GM12875 (cell line): ENCODE measurements around the gene H19.

Experiments used
- H3K4me3 ChIP-seq: one replicate; pipeline ENCODE4 v1.5.1; 2011; ENCODE audit warnings: low read depth, low read length, control low read depth
- TF ChIP-seq, protein P1 (sequence below): IDR thresholded peaks from 2 replicates; pipeline ENCODE4 v1.5.1; 2011; ENCODE audit warnings: low read depth, mild to moderate bottlenecking, control low read depth, inconsistent platforms, low read length, moderate library complexity, borderline replicate concordance; ENCODE audit not compliant: insufficient read depth

Gene H19

DNA sequence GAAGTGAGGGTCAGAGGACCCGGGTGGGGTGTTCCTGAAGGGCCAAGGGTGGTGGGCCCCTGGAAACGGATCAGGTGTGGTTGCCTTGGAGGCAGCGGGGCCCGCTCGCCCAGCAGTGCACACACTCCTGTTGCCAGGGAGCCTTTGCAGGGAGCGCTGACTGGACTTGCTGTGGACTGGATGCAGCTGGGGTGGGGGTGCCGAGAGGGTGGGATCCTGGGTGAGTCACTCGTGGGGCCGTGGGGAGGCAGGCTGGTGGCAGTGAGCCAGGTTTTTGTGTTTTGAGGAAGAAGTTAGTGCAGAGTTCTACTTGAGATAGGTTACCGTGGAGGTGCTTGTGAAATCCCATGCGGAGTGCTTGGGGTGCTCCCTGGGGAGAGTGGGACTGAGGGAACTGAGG is 49.3 kb downstream of the H19 start:
- no peak overlapping the region for H3K4me3 ChIP-seq
- TF ChIP-seq, protein P1, sequence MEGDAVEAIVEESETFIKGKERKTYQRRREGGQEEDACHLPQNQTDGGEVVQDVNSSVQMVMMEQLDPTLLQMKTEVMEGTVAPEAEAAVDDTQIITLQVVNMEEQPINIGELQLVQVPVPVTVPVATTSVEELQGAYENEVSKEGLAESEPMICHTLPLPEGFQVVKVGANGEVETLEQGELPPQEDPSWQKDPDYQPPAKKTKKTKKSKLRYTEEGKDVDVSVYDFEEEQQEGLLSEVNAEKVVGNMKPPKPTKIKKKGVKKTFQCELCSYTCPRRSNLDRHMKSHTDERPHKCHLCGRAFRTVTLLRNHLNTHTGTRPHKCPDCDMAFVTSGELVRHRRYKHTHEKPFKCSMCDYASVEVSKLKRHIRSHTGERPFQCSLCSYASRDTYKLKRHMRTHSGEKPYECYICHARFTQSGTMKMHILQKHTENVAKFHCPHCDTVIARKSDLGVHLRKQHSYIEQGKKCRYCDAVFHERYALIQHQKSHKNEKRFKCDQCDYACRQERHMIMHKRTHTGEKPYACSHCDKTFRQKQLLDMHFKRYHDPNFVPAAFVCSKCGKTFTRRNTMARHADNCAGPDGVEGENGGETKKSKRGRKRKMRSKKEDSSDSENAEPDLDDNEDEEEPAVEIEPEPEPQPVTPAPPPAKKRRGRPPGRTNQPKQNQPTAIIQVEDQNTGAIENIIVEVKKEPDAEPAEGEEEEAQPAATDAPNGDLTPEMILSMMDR: no peak

DNA sequence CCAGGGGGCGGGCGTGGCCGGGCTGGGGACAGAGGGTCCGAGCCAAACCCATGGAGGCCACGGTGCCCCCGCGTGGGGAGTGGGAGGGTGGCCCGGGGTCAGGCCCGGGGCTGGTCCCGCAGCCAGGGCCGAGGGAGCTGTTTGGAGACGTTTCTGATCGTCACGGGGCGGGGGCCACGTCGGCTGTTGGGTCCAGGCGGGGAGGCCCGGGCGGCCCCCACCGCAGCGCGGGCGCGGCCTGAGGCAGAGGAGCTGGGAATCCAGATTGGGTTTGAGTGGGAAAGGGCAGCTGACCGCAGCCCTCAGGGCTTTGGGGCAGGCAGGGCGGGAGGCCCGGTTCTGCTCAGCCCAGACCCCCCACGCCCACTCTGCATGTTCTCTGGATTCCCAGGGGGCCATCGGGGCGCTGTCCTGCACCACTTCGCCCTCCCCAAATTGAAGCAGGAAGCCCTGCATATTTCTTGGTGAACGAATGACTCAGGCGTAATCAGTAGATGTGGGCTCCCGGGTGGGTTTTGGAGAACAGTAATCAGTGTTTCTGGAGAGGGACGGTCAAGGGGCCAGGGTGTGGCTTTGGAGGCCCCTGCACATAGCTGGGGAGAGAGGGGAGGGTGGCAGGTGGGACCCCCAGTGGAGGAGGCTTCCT is 49.9 kb downstream of the H19 start:
- H3K4me3 ChIP-seq: no peak overlapping the region
- TF ChIP-seq, protein P1: no peak

DNA sequence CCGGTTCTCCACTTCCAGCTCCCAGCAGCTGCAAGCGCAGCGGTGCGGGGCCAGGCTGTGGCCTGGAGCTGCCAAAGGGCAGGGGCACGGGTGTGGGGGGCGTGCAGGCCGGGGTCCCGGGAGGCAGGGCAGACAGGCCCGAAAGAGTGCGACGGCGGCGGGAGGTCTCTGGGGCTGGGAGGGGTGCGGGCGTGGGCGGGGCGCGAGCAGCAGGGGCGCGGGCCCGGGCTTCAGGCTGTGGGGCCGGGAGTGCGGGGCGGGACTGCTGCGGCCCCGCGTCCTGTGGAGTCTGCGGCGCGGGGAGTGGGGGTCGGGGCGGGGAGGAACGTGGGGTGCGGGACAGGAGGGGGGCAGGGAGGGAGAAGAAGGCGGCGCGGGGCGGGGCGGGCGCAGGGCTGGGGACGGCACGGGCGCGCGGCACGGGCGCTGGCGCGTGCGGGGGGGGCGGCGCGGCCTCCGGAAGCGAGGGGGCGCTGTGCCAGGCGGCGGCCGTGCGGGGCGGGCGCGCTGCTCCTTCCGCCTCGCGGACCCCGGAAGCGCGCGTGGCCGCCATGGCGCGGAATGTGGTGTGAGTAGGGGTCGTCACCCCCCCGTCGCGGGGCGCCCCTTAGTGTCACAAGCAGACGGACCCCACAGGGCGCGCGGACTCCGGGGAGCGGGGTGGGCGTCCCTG is 50.7 kb downstream of the H19 start, which contains the start of gene MRPL23:
Gene MRPL23, plus strand, starts transcription at position 521 of the 673 bp plus-strand sequence. Its CDS starts 31 bp downstream, at position 552.
- no peak within 1 kb of the TSS for H3K4me3 ChIP-seq
- TF ChIP-seq, protein P1: no peak
